Stimulated activated CD8-positive, alpha-beta memory T cell treated with anti-CD3 and anti-CD28 coated beads, Interleukin-15, amount 100 ng/mL, for 4 hours (primary cell): Measurements from ENCODE around the gene MYBPHL.

ENCODE experiments used
- DNase-seq, 2 donors: peaks; one replicate each; pipeline ENCODE4 v3.0.0-alpha.2; 2020; ENCODE audit warnings: low read depth in 2 of 2

Gene MYBPHL, protein sequence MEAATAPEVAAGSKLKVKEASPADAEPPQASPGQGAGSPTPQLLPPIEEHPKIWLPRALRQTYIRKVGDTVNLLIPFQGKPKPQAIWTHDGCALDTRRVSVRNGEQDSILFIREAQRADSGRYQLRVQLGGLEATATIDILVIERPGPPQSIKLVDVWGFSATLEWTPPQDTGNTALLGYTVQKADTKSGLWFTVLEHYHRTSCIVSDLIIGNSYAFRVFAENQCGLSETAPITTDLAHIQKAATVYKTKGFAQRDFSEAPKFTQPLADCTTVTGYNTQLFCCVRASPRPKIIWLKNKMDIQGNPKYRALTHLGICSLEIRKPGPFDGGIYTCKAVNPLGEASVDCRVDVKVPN

DNA sequence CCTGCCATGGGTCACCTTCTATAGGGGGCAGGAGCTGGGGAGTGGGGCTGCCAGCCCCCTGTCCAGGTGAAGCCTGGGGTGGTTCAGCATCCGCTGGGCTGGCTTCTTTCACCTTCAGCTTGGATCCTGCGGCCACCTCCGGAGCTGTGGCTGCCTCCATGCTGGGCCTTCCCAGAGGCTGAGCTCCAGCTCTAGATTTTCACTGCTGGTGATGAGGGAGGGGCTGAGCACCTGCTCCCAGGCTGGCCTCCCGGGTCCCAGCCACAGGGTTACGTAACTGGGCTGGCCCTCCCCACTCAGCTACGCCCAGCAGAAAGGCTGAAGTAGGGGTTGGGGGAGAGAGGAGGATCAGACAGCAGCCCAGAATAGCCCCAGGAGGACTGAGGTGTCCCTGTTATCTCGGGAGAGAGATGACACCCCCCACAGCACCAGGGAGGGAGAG is at the start of gene MYBPHL:
TSS of gene MYBPHL (minus strand) at position 180 of the 442 bp plus-strand sequence. CDS start at position 160, 20 bp downstream.
- DNase-seq = no peak

DNA sequence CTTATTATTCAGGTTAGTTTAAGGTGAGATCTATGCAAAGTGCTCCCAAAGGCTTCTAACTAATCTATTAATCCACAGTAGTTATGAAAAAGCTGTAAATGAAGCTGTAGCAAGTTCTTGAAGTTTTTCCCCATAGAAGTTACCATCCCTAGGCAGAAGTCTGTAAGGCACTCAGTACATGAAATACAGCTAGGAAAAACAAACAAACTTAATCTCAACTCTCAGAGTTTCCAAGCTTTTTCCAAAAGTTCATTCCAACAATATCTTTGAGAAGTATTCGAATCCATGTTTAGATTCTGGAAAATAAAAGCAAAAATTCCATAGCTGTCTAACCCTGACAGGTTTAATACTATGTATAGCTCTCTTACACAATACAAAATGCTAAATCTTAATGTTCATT is 49.7 kb upstream of the MYBPHL start:
- DNase-seq = no peak

DNA sequence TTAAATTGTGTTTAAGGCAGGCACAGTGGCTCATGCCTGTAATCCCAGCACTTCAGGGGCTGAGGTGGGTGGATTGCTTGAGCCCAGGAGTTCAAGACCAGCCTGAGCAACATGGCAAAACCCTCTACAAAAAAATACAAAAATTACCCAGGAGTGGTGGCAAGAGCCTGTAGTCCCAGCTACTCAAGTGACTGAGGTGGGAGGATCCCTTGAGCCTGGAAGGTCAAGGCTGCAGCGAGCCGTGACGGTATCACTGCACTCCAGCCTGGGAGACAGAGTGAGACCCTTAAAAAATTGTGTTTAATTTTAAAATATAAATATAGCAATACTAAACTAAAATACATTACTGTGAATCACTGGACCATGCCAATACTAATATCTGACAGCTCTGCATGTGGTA is 48.1 kb upstream of the MYBPHL start:
- DNase-seq = no peak

DNA sequence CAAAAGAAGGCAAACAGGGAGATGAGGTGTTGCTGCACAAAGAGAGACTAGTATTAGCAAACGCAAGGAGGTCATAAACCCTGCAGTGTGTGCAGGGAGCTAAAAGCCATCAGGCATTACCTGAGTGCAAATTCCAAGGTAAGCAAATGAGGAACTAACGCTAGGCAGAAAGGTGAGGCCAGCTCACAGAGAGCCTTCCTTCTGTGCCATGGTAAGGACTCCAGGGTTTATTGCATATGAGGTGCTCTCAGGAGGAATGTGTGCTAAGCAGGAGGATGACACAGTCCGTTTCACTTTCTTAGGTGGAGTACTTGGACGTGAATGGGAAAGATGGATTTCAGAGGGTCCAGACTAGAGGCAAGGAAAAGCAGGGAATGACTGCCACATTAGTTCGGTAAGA is 44.6 kb upstream of the MYBPHL start:
- DNase-seq = no peak

DNA sequence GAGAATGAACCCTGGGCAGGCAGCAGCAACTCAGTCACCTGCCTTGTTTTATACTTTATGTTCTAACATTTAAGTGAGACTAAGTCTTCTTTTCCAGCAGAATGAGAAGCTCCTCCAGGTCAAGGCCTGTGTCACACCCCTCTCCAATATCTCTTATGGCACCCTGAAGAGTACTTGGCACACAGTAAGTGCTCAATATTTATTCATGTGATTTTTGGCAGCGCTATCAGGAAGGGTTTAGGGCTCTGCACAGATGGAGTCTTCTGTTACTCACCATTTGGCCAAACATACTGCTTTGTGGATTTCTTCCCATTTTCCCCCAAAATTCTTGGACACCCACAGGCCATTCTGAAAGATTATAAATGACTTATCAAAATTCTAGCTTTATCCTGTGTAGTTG is 43.8 kb upstream of the MYBPHL start:
- no peak for DNase-seq

DNA sequence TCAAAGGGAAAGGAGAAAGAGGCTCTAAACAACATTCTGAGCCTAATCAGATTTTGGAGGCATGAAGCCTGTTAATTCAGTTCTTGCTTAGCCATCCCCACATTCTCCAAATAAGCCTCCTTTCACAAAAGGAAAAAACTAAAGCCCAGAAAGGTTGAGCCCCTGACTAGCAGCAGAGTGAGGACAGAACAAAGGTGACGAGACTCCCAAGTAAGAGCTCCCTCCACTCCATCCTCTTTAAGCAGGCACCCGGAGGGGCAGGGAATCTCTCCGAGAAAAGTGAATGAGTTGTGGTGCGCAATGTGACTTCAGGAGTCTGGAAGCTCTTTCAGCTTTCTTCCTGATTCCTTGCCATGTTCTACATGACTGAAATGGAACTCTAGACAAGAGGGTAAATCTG is 43.4 kb upstream of the MYBPHL start:
- no peak for DNase-seq

DNA sequence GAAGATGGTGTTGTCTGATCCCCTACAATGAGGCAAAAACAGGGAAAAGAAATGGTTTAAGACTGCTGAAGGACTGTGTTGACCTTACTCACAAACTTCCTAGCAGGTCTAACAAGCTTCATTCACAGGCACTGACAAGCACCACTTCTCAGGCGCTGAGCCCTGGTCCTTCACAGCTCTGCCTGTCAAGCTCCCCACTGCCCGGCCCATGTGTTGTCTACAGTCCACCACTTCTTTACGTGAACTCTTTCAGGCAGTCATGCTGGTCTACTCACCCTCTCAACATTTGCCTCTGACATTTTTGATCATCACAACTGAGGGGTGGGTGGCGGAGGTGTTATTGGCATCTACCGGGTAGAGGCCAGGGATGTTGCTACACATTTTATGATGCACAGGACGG is 40.7 kb upstream of the MYBPHL start:
- no peak for DNase-seq

DNA sequence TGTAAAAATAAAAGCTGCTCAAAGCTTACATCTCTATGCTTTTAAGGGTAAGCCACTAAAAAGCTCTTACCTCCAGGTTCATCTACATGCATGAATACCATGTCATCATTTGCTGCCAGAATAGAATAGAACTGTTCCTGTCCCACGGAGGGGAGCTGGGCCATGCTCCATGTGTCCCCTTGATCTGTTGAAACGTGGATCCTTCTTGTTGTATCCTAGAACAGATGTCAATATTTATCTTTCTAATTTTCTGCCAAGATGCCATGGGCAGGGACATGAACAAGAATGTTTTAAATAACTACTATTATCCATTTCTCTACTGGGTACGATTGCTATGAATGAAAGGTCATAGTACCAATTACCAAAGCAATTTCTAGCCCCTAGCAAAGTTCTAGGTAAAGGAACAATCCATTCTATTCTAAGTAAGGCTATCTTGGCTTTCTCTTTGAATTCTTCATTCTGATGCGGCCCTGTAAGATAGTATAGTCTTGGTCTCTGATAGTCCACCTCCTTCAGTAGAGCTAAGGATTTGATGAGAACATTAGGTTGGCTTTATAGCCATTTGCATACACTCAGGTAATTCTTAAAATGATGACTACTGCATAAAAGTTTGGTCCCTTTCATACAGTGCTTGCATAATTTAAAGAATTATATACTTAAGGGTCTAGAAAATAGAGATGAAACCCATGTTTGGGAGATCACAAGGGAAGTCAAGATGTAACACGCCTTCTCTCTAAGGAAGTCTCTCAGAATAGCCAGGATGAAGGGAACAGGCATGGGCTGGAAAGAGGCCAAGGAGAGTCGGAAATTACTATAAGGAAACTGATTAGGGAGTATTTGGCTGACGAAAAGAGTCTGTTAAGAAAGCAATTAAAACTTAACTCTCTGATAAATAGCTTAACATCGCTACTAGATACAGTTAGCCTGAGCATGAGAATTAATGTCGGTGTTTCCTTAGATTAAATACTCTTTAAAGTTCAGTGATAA is 35.4 kb upstream of the MYBPHL start:
- no peak for DNase-seq

DNA sequence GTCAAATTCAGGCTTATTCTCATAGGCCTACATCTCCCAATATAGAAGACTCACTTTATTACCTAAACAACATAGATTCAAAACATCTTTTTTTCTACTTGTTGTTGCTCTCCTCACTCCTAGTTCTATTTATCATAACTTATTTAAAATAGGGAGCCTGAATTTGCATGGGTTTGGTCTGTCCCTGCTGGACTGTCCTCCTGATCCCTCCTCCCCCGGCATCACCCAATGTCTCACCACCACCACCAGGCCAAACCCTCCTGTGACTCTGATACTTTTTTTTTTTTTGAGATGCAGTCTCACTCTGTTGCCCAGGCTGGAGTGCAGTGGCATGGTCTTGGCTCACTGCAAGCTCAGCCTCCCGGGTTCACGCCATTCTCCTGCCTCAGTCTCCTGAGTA is 31.8 kb upstream of the MYBPHL start:
- no peak for DNase-seq

DNA sequence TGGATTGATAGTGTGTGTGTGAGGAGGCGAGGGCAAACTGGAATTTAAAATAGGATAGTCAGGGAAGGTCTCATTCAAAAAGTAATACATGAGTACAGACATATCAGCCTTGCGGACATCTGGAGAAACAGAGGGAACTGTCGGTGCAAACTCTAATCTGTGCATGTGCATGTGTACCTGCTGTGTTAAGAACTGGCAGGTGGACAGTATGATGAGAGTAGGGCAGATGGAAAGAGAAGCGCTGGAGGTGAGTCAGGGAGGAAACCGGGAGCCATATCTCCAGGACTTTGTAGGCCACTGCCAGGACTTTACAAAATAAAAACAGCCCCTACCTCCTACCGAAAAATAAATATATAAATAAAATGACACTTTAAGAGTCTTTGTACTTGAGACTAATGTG is 31.3 kb upstream of the MYBPHL start:
- no peak for DNase-seq

DNA sequence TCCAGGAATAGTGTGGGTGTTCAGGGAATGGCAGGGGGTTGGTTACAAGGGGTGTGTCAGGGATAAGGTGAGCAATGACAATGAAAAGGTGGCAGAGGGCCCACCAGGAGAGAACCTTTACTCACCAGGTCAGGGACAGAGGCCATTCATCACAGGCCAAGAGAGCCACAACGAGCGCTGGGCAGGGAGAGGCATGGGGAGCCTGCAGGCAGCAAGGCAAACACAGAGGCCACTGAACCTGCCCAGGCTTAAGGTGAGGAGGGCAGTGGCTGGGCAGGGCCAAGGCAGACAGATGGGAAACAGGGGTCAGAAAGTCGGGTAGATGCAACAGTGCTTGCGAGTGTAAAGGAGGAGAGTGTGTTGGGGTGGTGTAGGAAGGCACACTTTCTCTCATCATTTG is 28.3 kb upstream of the MYBPHL start:
- DNase-seq = no peak

DNA sequence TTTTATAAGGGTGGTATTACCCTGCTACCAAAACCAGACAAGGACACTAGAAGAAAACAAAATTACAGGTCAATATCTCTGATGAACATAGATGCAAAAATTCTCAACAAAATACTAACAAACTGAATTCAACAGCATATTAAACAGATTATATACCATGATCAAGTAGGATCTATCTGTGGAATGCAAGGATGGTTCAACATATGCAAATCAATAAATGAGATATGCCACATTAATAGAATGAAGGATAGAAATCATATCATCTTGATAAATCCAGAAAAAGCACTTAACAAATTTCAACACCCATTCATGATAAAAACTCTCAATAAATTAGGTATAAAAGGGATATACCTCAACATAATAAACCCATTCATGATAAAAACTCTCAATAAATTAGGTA is 24.3 kb upstream of the MYBPHL start:
- no peak for DNase-seq

DNA sequence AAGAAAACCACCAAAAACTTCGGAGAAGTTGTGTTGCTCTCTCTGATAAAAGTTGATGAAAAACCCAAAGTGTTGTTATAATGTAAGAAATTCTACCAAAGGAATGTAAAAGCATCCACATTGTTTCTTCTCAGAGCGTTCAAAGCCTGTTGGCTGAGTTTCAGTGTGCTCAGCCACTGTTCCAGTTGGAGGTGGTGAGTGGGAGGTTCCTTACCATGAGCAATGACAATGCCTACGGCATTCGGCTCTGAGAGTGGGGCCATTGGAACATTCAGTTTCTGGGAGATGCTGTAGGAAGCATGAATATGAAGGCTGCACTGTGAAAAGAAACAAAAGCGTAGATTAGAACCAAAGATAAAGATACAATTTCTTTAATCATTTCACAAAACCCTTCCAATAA is 20.5 kb upstream of the MYBPHL start:
- no peak for DNase-seq

DNA sequence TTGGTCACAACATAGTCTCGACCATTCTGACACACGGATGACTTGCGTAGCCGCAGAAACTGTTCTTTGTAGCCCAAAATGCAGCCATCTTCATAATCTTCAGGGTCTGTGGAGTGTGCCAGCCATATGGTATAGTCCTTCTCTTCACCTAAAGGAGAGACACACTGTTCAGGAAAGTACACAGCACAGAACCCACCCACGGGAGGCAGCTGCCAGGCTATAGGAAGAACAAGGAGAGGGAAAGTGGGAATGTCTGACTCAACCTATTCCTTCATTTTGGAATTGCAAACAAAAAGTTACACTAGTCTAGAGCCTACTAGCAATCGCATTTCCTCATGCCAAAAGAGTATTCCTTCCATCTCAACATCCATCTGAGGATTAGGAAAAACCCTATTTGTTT is 16.2 kb upstream of the MYBPHL start:
- no peak for DNase-seq

DNA sequence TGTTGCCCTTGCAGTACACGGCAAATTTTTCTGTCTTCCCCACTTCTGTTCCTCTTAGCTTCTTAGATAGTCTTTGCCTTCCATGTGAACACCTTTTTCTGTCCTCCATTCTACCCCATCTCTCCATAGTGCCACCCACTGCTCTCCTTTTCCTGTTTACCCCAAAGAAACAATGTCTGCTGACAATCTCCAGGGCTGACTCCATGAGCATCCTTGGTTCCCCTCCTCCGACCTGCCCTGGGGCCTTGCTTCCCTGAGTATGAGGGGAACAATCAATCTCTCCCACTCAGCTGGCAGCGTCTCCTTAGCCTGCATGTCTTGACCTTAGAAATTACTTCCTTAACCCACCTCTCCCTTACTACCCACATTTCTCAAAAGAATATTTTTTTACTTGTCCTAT is 12.3 kb upstream of the MYBPHL start:
- DNase-seq = no peak

DNA sequence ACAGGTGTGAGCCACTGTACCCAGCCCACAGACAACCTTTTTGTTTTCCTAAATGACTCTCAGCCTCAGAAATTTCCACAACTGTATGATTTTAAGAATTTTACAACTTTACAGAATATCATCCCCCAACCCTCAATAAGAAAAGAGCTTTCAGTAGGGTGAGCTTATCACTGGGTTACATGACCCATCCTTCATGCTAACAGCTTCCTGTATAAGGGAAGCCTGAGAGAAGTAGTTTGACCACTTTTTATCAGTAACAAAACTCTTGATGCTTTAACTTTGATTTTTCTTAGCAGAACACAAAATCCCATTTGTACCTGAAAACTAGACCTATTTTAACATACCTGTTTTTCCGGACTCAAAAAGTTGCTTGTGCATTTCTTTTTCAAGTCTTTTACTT is 9.7 kb upstream of the MYBPHL start:
- DNase-seq = no peak

DNA sequence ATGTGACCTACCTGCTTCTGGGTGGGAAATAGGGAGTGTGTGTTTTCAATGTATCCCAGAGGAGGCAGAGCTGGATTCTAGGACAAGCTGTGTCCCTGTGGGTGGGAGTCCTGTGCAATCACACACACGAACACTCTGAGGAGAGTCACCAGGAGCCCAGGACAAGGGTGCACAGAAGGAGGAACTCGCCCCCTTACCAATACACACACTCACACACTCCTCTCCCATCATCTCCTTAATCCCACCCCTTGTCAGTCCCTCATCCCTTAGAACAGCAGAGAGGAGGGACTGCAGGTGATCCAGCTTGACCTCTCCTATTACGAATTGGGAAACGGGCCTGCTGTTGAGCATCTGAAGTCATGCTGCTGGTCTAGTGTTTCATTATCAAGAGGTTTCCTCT is 8.5 kb upstream of the MYBPHL start:
- DNase-seq = no peak

DNA sequence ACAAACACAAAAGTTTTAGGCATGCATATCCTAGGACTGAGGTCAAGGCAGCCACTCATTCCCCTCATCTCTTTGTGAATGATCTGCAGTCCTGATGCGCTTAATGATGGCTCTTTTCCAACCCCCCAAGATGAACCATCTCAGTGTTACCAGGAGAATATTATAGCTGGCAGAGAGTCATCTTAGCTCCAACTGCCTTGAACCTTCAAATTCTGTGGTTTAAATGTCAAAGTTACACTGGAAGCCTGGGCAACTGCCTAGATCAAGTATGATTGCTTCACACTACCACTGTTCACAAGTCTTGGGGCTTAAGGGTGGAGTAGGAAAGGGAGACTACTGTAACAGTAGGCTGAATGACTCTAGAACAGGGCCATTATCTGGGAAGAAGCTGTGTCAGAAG is 8.0 kb upstream of the MYBPHL start:
- DNase-seq = no peak

DNA sequence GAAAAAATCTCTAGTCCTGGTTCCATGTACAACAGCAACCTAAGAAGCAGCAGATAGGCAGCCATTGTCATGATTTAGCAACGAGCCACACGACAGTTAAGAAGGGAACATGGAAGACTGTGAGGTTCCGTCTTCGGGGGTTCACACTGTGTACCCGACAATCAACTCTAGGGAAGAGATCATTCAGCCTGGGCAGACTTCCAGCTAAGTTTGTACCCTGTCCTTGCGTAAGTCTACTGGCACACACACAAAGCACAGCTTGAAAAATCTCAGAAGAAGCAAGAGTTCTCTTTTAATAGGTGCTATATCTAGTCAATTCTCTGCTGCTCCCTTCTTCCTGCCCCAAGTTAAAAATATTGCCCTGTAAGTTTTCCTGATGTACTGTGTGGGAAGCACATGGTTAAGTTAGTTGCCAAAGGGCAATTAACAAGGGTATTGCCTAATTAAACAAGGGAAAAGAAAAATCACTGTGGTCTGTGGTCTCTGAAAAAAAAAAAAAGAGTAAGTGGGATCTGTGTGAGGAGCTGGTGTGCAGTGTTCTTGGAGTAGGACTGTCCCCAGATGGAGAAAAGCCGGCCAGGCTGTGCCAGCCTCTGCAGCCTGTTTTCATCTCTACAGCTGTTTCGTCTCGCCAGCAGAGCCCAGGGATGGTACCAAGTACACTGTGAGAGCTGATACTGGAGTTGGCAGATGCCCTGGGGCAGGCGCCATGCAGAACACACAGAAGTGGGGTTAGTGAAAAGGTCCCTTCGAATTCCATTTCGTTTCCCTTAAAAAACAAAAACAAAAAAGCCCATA is 6.4 kb upstream of the MYBPHL start:
- no peak for DNase-seq

DNA sequence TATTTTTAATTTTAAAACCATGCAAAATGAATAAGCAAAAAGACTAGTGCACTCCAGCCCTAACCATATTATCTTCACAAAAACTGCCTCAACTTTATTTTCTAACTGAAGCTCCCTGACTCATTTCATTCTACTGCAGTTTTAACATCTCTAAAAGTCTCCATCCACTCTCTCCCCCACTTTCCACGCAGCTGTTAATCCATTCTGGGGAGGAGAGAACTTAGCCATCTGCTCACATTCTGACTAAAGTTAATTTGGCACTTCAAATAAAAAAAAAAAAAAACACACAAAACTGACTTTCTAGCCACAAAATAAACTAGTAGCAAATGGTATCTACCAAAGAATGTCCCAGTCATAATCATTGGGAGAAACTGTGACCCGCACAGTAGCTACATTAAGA is 5.4 kb upstream of the MYBPHL start:
- no peak for DNase-seq

DNA sequence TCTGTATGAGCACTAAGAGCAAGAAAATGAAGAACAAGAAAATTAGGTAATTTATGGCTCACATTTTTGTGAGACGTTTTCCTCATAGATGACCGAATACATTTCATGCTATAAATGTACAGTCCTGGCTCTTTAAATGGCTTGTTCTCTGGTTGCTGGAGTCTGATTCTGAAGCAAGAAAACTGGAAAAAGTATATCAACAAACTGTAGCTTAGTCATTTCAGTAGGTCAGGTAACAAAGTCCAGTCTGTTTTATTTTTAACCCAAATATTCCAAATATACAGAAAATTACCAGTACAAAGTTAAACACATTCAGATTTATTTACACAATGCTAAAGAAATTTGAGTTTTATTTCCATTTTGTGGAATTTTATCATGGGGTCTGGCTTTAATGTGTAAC is 2.5 kb upstream of the MYBPHL start:
- DNase-seq = no peak
